NCI-H1417 treated with DMSO at 0.1 percent for 48 hours (cell line): ENCODE measurements around the gene PCIF1.
"Not testable (repeated sequence)": the region's sequence is repeated elsewhere in the genome, so short reads cannot be mapped to it uniquely, and the experiment has no call there.

Experiments
- DNase-seq: peaks from one replicate; lab custom pipeline; 2025; lab: John Stamatoyannopoulos, UW

Gene PCIF1

DNA sequence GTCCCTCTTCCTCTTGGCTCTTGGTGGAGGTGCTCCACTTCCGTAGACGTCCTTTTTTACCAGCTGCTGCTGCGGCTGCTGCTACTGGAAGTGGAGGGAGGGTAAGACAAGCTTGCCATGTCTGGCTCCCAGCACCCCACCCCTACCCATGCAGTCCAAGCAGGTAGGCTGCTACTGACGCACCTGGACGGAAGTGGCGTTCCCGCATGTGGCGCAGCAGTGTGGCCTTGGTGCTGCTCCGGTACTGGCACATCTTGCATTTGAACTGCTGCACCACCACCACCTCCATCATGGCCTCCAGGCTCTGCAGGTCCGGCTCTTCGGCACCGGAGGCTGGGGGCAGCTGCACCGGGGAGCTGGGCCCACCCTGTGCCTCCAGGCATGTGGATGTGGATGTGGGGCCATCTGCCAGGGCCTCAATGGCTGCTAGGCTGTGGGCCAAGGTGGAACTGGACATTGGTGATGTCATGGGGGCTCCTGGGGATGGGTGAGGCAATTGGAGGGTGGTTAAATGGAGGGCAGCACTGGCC is 33.1 kb downstream of the PCIF1 start:
- DNase-seq = no peak

DNA sequence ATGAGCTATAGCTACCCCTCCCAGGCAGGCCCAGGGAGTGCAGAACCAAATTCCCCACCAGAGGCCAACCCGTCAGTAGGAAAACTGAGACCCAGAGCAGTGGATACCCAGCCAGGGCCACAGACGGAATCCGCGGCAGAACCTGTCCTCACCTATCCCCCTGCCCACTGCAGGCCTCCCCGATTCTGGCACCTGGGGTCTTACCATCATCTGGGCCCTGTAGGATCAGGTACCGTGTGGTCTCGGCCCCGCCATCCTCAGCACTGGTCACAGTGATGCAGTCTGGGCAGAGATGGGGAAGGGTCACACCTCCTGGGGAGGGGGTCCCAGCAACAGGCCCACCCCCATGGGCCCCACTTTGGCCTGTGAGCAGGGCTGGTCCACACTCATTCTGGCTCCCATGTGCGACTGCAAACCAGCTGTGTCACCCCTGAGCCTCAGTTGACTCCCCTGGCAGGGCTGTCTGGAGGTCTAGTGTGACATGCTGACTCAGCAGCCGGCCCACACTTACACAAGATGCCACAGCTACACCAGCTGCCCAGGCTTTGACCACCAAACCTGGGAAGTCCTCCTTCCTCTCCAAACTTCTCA is 33.7 kb downstream of the PCIF1 start:
- DNase-seq = no peak

DNA sequence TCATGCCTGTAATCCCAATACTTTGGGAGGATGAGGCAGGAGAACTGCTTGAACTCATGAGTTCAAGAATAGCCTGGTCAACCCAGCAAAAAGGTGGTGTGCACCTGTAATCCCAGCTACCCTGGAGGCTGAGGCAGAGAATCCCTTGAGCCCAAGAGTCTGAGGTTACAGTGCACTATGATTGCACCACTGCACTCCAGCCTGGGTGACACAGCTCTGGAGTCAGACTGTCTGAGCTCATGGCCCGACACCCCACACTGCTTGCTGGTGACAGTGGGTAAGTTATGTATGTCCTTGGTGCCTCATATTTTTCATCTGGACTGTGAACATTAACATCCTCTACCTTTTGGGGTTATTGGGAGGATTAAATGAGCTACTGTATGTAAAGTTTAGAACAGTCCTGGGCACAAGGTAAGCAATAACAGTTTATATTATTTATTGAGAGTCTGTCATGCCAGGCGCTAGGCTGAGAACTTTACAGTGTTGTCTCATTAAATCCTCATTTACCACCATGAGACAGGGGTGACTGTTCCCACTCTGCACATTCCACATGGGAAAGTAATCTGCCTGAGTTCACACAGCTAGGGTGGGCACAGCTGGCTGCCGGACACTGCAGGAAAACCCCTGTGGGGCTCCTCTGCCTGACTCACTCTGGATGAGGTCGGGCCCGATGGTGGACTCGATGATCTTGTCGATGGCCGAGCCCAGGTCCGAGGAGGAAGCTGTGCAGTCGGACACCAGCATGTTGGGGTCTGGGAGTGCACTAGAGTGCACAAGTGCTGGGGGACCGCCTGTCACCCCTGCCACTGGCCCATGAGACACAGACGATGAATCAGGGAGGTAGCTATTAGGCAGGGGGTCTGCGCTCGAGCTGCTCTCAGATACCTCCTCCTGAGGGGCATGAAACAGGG is 34.6 kb downstream of the PCIF1 start:
- no peak for DNase-seq

DNA sequence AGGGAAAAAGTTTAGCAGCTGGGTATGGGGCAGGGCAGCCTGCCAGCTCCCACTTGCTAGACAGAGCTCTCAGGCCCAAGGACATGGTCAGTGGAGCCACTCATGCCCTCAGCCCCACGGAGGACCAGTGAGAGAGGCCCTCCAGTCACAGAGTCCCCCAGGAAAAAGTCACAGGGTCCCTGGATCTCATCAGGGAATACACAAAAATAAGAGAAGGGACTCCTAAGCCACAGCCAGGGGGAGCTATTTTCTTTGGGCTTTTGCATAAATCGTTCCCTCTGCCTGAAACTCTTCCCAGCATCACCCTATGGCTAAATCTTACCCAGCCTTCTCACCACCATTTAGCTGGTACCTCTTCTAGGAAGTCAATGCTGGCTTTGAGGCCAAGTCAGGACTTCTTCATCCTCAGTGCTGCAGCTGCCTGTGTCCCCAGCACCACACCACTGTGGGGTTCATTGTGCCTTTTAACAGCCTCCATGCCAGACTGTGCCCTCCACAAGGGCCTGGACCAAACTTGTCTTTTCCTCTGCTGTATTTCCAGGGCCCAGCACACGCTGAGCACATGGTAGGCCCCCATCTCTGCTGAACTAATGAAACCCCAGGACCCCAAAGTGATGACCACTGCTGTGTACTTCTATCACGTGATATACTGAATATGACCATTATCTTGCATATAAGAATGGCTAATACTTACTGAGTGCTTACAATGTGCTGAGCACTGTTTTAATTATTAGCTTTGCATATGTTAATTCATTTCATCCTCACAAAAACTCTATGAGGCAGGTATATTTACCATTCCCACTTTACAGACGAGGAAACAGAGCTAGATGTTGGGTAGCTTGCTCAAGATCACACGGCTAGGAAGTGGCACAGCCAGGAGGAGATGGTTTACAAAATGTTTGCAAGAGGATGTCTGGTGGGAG is 35.5 kb downstream of the PCIF1 start:
- DNase-seq = no peak

DNA sequence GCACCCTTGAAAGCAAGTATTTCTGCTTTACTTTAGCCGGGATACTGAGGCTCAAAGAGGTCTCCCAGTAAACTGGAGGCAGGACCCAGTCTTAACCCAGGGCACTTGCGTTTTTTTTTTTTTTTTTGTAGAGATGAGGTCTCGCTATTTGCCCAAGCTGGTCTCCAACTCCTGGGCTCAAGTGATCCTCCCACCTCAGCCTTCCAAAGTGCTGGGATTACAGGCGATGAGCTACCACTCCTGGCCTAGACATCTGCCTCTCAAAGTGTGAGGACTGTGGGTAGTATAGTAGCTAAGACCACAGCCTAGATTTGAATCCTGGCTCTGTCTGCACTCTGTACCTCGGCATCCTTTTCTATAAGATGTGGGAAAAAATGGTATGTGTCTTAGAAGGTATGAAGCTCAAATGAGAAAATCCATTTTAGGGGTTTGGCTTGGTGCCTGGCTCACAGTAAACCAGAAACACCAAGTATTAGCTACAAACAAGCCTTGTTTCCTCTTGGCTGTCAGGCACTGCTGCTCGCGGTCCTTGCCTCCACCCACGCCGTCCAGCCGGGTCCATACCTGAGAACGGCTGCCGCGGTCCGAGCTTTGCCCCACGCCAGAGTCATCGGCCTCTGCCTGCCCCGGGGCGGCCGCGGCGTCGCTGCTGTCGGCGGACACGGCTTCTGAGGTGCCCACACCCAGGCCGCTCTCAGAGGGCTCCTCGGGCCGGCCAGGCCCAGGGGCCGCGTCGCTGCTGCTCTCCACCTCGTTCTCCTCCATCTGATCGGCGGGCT is 36.4 kb downstream of the PCIF1 start:
- no peak for DNase-seq

DNA sequence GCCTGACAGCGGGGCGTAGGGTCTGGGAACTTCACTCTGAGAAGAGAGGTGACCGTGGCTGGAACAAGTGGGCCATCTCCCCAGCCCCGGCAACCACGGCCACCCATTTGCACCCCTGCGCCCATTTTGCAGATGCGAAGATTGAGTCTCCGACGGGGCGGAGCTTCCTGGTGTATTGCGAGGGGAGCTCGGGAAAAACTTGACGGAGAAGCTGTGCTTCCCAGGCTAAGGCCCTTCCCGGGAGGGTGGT is 36.9 kb downstream of the PCIF1 start:
- DNase-seq = no peak

DNA sequence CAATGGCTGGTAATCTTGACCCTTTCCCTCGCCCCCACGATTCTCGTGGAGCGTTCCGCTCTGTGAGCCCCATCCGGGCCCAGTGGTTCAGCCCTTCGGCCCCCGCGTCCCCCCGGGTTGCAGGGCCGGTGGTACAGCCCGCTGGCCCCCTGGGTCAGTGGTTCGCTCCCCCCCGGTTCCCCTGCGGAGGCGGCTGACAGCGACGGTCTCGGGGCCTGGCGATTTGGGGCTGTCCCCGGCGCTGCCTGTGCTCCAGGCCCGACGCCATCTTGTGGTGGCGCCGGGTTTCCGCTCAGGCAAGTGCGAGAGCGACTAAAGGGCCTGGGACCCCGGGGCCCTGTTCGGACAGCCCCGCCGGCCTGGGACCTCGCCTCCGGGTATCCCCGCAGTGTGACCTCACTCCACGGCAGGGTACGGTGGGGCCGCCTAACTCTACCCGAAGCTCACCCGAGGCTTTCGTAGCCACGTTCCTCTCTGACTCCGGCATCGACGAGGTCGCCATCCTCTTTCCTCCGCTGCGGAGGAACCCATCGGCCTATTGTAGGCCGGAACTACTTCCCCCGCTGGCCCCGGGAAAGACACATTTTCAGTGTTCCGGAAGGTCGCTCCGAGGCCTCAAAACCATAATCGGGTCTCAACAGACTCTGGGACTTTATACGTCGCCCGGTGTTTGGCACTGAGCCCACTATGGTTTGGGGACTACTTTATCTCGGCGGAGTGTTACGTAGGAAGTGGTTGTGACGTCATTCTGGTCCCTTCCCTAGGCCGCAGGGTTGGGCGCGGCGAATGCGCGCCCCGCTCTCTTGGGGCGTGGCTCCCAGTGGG is 37.4 kb downstream of the PCIF1 start, which contains the start of gene ZNF335:
Gene ZNF335, minus strand, starts transcription at position 529 of the 825 bp plus-strand sequence. CDS start 793 bp downstream, outside the sequence.
- DNase-seq = peak; percentile 89

DNA sequence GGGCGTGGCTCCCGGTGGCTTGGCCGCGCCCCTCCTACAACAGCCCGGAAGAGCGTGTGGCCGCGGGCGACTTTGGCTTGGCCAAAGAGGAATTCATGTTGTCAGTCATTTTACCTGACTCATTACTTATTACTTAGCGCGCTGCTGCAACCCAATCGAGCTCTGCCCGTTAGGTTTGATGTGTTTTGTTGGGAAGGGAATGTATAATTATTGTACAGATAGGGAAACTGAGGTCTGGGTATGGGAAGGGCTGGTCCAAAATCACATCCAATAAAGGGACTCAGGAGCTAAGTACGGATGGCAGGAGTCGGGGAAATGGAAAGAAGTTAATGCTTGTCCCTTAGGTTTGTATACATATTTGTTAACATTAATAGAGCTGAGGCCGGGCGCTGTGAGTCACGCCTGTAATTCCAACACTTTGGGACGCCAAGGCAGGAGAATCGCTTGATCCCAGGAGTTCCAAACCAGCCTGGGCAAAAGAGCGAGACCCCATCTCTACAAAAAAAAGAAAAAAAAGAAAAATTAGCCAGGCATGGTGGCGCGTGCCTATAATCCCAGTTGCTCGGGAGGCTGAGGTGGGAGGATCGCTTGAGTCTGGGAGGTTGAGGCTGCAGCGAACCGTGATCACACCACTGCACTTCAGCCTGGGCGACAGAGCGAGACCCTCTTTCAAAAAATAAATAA is 38.2 kb downstream of the PCIF1 start:
- DNase-seq = no peak

DNA sequence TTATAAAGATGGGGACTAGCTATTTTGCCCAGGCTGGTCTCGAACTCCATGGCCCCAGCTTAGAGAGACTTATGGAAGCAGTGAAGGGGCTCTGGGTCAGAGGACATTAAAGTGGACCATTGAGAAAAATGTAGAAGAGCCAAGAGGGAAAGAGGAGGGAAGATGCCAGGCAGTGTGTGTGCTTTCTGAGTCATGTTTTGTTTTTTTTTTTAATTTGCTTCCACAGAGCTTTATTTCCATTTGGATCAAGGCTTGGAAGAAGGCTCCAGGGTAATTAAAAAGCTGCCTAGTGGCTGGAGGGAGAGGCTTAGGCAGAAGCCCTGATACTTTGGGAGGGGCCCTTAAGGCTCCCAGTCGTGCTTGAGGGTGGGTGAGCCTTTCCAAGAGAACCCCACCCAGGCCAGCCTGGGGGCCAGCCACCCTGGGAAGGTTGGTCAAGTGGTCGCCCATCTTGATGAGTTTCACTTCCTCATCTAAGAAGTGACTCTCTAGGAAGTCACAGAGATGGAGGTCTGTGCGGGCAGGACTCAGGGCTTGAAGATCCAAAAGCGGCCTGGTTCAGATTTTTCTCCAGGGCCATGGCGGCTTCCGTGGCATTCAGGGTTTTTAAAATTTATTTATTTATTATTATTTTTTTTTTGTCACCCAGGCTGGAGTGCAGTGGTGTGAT is 40.5 kb downstream of the PCIF1 start:
- DNase-seq = no peak

DNA sequence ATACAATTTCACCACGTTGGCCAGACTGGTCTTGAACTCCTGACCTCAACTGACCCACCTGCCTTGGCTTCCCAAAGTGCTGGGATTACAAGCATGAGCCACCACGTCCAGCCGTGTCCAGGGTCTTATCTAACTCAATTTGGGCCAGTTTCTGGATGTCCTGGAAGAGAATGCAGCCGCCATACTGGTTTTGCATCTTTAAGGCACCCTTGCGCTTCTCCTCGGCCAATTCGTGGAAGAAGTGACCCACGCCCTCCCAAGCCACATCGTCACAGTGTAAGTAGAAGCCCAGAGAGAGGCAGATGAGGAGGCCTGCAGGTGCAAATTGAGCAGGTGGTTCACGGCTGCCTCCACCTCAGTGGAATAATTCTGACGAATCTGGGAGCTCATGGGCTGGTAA is 41.2 kb downstream of the PCIF1 start:
- no peak for DNase-seq

DNA sequence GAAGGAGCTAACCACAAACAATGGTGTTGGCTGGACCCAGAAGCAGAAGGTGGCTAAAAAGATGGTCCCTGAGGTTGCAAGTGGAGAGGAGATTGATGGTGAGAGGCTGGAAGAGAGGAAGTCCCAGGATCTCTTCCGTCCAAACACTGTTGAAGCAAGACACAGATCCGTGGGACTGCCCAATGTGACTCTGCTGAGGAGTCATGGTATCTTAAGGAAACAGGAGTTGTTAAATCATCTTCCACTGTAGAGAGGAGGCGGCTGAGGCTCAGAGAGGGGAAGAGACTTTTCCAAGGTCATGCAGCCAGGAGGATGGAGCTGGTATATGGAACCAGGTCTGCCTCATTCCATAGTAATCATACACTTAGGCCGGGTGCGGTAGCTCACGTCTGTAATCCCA is 41.6 kb downstream of the PCIF1 start:
- no peak for DNase-seq

DNA sequence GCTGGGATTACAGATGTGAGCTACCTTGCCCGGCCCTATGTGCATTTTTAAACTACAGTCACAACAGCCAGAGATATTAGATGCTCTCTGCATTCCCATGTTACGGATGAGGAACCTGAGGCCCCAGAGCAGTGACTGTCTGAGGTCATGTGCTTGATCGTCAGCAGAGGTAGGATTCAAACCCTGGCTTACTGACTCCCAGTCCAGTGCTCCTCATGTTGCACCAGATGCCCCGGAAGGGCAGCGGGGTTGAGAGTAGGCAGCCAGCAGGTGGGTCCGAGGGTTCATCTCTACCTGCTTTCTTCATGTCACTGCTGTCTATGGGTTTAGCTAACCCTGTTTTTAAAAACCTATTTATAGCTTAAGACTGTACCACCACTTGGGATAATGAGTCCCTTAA is 46.8 kb downstream of the PCIF1 start:
- DNase-seq = no peak

DNA sequence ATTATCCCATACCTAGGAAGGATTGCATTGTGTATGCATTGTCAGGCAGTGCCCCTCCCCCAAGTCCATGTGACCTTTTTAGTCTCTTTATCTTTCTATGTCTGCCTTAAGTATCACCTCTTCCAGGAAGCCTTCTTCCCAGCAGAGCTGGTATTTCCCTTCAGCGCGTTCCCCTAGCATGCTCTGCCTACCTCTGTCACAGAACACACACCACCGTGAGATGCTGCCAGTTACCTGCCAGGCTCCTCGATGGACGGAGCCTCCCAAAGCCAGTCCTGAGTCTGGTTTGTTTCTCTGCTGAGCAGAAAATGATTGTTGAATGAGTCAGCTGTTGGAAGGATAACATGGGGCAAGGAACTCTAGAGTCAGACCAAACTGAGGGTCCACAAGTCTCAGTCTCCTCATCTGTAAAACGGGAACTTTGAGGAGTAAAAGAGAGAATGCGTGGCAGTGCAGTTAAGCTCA is 48.8 kb downstream of the PCIF1 start:
- no peak for DNase-seq

DNA sequence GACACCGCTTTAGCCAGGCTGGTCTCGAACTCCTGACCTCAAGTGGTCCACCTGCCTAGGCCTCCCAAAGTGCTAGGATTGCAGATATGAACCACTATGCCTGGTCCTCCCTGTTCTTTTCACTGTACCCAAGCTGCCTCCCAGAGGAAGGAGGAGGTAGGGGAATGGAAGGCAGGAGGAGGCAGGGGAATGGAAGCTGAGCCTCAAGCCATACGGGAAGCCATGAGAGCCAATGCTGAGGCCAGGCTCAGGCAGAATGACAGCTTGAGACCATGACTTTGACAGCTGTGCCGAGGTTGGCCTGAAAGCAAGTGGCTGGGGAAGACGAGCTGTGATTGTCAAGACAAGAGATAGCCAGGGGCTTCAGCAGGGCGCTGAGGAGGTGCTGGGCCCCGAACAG is 51.1 kb downstream of the PCIF1 start:
- no peak for DNase-seq

DNA sequence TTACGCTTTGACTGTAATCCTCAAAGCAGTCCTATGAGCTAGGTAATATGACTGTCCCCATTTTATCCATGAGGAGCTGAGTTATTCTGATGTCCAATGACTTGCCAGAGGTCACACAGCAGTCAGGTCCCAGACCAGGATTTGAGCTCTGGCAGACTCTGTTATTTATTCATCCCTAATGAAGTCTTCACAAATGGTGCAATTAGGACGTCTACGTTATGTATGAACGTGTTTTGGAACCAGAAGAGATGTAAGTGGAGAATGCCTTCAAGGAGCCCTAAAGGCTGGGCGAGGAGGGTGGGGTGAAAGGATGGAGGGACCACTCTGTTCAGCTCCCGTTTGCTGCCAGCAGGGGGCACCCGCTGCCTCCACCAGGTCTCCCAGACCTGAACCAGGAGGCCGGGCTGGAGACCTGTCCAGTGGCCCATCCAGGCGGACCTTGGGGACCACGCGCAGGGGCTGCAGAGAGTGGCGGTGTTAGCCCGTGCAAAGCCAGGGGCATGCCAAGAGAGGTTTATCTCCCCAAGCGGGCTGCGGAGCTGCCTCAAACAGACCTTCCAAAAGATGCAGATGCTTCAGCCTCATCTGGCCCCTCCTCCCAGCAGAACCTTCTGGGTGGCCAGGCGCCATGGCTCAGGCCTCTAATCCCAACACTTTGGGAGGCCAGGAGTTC is 52.8 kb downstream of the PCIF1 start:
- DNase-seq = no peak

DNA sequence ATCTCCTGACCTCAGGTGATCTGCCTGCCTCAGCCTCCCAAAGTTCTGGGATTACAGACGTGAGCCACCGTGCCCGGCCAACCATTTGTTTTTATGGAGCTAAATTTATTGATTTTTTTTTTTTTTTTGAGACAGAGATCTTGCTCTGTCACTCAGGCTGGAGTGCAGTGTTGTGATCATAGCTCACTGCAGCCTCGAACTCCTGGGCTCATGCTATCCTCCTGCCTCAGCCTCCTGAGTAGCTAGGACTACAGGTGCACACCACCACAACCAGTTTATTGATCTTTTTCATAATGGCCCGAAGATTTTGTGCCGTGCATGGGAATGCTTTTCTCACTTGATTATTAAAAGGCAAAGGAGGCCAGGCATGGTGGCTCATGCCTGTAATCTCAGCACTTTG is 54.3 kb downstream of the PCIF1 start:
- DNase-seq = not testable (repeated sequence)

DNA sequence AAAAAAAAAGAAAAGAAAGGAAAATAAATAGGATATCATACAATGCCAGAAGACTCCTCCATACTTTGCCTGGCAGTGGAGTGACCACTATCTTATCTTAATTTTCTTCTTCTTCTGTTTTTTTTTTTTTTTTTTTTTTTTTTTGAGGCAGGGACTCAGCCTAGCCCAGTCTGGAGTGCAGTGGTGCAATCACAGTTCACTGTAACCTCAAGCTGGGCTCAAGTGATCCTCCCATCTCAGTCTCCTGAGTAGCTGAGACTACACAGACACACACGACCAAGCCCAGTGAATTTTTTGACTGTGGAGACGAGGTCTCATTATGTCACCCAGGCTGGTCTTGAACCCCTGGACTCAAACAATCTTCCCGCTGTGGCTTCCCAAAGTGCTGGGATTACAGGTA is 57.1 kb downstream of the PCIF1 start:
- no peak for DNase-seq

DNA sequence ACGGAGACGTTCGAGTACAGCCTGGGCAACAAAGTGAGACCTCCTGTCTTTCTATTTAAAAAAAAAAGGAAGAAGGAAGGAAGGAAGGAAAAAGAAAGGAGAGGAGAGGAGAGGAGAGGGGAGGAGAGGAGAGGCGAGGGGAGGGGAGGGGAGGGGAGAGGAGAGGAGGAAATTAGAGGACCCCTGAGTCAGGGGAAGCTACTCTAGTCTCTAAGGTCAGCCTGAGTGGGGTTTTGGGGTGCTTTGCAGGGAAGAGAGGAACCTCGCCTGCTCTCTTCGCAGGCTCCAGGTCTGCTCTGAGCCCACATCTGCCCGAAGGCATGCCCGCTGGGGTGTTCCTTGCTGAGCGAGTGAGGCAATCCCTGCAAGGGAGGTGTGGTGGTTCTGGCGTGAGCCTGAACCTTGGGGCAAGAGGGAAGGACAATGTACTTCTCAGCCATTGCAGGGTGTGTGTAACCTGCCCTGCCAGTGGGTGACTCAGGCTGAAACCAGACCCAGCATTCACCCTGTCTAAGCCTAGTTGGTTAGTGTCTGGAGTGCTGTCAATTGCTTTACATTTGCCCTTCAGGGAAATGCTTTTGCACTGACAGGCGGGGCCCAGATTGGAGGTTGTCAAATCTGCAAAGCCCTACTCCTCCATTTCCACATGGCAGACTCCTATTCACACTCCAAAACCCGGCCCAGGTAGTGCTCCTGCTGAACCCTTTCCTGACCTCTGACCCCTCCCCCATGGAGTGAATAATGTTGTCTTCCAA is 58.9 kb downstream of the PCIF1 start:
- no peak for DNase-seq
